Caco-2 (cell line): ENCODE measurements around the gene ZNF491. TPM values are rescaled to one million over a fixed set of nuclear protein-coding genes. Genes with fewer than 3 reads are reported as not detected.
"Not testable (repeated sequence)": the region's sequence is repeated elsewhere in the genome, so short reads cannot be mapped to it uniquely, and the experiment has no call there.

Source experiments
- BruUV-seq: library from RNA; stranded (reverse); fragments of 400-500 nt; replicated peaks from 2 replicates; lab custom pipeline; 2021; lab: Mats Ljungman, UMichigan
- CTCF ChIA-PET: fragments of 300-600 bp; sonication (Branson Sonifier 250); formaldehyde crosslinking; loops from one replicate; lab custom pipeline; 2022; ENCODE audit warnings: antibody characterized with exemption; lab: Charles Lee
- POLR2A ChIA-PET: fragments of 300-600 bp; sonication (Branson Sonifier 250); formaldehyde crosslinking; loops from one replicate; lab custom pipeline; 2022; ENCODE audit warnings: antibody characterized with exemption; lab: Charles Lee
- DNase-seq, 2 experiments: peaks; one replicate each; pipeline versions ENCODE4 v3.0.0 to v3.0.0-alpha.2; 2020 to 2022
- H3K27me3 ChIP-seq: replicated peaks from 2 replicates; pipeline ENCODE4 v1.6.0; 2011; ENCODE audit warnings: low read length; ENCODE audit not compliant: control insufficient read depth, insufficient read depth
- H3K36me3 ChIP-seq: 2 replicates; pipeline ENCODE4 v1.5.1; 2011; ENCODE audit warnings: low read length; ENCODE audit not compliant: control insufficient read depth, insufficient read depth
- H3K4me1 ChIP-seq: fragments of 250-450 bp; sonication (Bioruptor Pico); 2 replicates; pipeline ENCODE4 v1.5.1; 2020; ENCODE audit warnings: mild to moderate bottlenecking
- H3K4me3 ChIP-seq: 2 replicates; pipeline ENCODE4 v1.5.1; 2011; ENCODE audit warnings: low read depth, mild to moderate bottlenecking, control low read depth, low read length
- H3K9me3 ChIP-seq: fragments of 250-450 bp; sonication (Bioruptor Pico); 2 replicates; pipeline ENCODE4 v1.5.1; 2020; ENCODE audit warnings: mild to moderate bottlenecking, moderate library complexity
- H3K27ac Mint-ChIP-seq: one replicate; pipeline ENCODE4 v1.8.0; 2022; ENCODE audit warnings: mixed read lengths; ENCODE audit not compliant: unreplicated experiment
- H3K27me3 Mint-ChIP-seq: one replicate; pipeline ENCODE4 v1.8.0; 2022; ENCODE audit warnings: mixed read lengths; ENCODE audit not compliant: insufficient read depth, unreplicated experiment
- H3K36me3 Mint-ChIP-seq: one replicate; pipeline ENCODE4 v1.8.0; 2022; ENCODE audit warnings: mild to moderate bottlenecking, mixed read lengths; ENCODE audit not compliant: insufficient read depth, unreplicated experiment
- H3K4me1 Mint-ChIP-seq: one replicate; pipeline ENCODE4 v1.8.0; 2022; ENCODE audit warnings: low read depth, mixed read lengths; ENCODE audit not compliant: unreplicated experiment
- H3K4me3 Mint-ChIP-seq: one replicate; pipeline ENCODE4 v1.8.0; 2022; ENCODE audit warnings: mild to moderate bottlenecking, moderate library complexity, mixed read lengths; ENCODE audit not compliant: unreplicated experiment
- H3K9me3 Mint-ChIP-seq: one replicate; pipeline ENCODE4 v1.8.0; 2022; ENCODE audit warnings: mixed read lengths; ENCODE audit not compliant: unreplicated experiment
- intact Hi-C: fragments of 100-400 bp; cut with micrococcal nuclease; formaldehyde crosslinking; loops from one replicate; pipeline ENCODE4 v1.10.0; 2022; ENCODE audit not compliant: unreplicated experiment
- total RNA-seq: library from RNA; stranded (reverse); gene quantifications from 2 replicates; pipeline ENCODE4 v1.2.3, GENCODE V29; 2022
- TF ChIP-seq, protein P1 (sequence below), 2 experiments: fragments of 200-600 bp in 1 of 2; IDR thresholded peaks; 1 replicate in 1 of 2; 2 replicates in 1 of 2; pipeline versions ENCODE4 v1.5.1 to v1.8.0; 2011 to 2022; ENCODE audit warnings: antibody characterized with exemption in 1 of 2, control low read depth in 1 of 2, inconsistent platforms in 1 of 2, low read depth in 1 of 2, low read length in 1 of 2, mild to moderate bottlenecking in 1 of 2, moderate library complexity in 1 of 2; ENCODE audit not compliant: insufficient read depth in 1 of 2, severe bottlenecking in 1 of 2, unreplicated experiment in 1 of 2

Gene ZNF491
- total RNA-seq, 1 experiment from 2014 or later: 0.20 TPM

DNA sequence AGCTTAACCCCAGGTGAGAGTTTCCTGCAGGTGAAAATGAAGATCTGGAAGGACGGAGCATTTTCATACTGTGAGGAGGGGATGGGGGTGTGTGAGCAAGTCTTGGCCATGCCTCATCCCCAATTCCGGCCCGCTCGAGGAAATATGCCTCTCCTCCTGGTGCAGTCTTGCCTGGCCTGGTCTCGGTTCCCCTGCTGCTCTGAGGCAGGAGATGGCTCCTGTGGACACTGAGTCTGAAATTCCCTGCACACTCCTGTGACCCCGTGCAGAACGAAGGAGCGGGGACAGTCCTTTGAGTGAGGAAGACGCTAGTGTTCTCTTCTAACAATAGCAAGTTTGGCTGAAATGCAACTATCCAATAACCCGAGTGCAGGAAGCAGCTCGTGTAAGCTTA lies 49.9 kb downstream of the ZNF491 start:
- no TSS peak for BruUV-seq
- DNase-seq: no peak
- TF ChIP-seq, protein P1, sequence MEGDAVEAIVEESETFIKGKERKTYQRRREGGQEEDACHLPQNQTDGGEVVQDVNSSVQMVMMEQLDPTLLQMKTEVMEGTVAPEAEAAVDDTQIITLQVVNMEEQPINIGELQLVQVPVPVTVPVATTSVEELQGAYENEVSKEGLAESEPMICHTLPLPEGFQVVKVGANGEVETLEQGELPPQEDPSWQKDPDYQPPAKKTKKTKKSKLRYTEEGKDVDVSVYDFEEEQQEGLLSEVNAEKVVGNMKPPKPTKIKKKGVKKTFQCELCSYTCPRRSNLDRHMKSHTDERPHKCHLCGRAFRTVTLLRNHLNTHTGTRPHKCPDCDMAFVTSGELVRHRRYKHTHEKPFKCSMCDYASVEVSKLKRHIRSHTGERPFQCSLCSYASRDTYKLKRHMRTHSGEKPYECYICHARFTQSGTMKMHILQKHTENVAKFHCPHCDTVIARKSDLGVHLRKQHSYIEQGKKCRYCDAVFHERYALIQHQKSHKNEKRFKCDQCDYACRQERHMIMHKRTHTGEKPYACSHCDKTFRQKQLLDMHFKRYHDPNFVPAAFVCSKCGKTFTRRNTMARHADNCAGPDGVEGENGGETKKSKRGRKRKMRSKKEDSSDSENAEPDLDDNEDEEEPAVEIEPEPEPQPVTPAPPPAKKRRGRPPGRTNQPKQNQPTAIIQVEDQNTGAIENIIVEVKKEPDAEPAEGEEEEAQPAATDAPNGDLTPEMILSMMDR (IDR thresholded peaks at IDR 0.05; ENCODE audit: insufficient read depth in 1 of 2, low read depth in 1 of 2, low read length in 1 of 2, severe bottlenecking in 1 of 2, unreplicated experiment in 1 of 2): no peak
- CTCF ChIA-PET: no interaction called here
- Mint-ChIP-seq H3K27ac (no peak overlapping the region), H3K4me1 (no peaks in the 10 kb centered on the region), H3K4me3 (peak overlapping the region; percentile 71), H3K36me3 (peaks cover 5% of the 10 kb centered on the region), H3K9me3 (no peaks in the 10 kb centered on the region), H3K27me3 (no peaks in the 10 kb centered on the region)
- Histone ChIP-seq H3K9me3 (0 out of 2 replicates have a peak, but pooled peaks cover 2% of the 10 kb centered on the region), H3K4me3 (peak overlapping the region; percentile 57), H3K27me3 (no peaks in the 10 kb centered on the region), H3K4me1 (no peaks in the 10 kb centered on the region), H3K36me3 (no peaks in the 10 kb centered on the region)
- POLR2A ChIA-PET: no interaction called here
- intact Hi-C loops: no loop called here

DNA sequence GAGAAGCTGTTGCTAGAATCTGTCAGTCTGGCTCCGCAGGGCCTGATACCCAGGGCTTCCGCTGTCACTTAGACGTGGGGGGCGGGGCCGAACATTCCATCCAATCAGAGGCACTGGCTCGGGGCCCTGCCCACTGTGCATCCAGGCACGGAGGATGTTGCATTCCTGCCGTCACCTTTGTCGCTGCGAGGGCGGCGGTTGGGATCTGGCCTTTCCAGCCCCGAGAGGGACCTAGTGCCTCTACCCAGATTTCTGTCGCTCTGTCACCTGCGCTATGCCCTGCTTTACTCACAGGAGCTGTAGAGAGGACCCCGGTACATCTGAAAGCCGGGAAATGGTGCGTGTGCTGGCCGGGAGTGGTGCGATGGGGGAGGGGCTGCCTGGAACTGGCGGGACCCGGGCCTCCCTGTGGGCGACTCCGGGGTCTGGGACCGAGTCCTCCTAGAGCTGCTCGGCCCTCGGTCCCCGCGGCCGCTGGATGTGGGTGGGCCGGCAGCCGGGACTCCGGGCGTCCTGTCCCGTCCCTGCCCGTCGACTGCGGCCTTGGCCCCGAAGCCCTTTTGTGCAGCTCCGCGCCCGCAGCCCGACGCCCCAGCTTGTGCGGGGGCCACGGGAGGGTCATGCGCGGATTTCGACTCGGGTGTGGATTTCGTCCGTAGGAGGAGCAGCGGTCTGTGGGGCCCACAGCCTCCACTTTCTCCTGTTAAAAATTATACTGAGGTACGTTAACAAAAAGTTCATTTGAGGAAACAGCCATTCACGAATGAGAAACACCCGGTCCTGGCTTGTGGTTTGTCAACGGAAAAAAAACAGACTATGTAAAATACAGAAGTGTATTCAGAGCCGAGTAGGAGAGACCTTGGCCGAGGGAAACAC lies 50.5 kb downstream of the ZNF491 start, which contains the start of gene ZNF439:
ZNF439 (plus strand) TSS at position 133 of the 876 bp plus-strand sequence; CDS start at position 275, 142 bp downstream.
- peaks cover 5% of the 10 kb centered on the region for H3K36me3 Mint-ChIP-seq
- no peaks in the 10 kb centered on the region for H3K27me3 Mint-ChIP-seq
- Histone ChIP-seq H3K4me3 (peak within 1 kb of the TSS; percentile 57), H3K36me3 (no peaks in the 10 kb centered on the region), H3K9me3 (0 out of 2 replicates have a peak, but pooled peaks cover 2% of the 10 kb centered on the region), H3K4me1 (no peaks in the 10 kb centered on the region), H3K27me3 (no peaks in the 10 kb centered on the region)
- ChIA-PET CTCF (interaction anchor here (1.0 kb wide), 1 partner anchor 51 kb away, joined by 3 read pairs; no protein-coding TSS in a partner anchor), POLR2A (no interaction called here)
- DNase-seq: peak; percentile 83 to 86
- no peaks in the 10 kb centered on the region for H3K4me1 Mint-ChIP-seq
- BruUV-seq: TSS peak; percentile 67
- TF ChIP-seq, protein P1 (IDR thresholded peaks at IDR 0.05; ENCODE audit: insufficient read depth in 1 of 2, low read depth in 1 of 2, low read length in 1 of 2, severe bottlenecking in 1 of 2, unreplicated experiment in 1 of 2): no peak
- no peaks in the 10 kb centered on the region for H3K9me3 Mint-ChIP-seq
- H3K27ac Mint-ChIP-seq: no peak within 1 kb of the TSS
- H3K4me3 Mint-ChIP-seq: peak within 1 kb of the TSS; percentile 71
- intact Hi-C loops: no loop called here

GRCh38 chr19:11850289-11850688 lies 52.0 kb downstream of the ZNF491 start:
- H3K27me3 ChIP-seq, intact Hi-C loops, H3K4me1 ChIP-seq: not testable (repeated sequence)

More at GRCh38 chr19:11850289-11850688, 52.0 kb downstream of the ZNF491 start:
- H3K9me3 ChIP-seq, H3K4me3 Mint-ChIP-seq, H3K27ac Mint-ChIP-seq, CTCF ChIA-PET, DNase-seq, H3K4me3 ChIP-seq, POLR2A ChIA-PET, BruUV-seq, H3K27me3 Mint-ChIP-seq, H3K9me3 Mint-ChIP-seq, H3K36me3 Mint-ChIP-seq, H3K36me3 ChIP-seq, H3K4me1 Mint-ChIP-seq: not testable (repeated sequence)
